SU-DHL-6 (cell line): ENCODE data around the gene BRD2.

Experiments
- CTCF ChIP-seq: fragments of 200-600 bp; sonication (generic); IDR thresholded peaks from one replicate; pipeline ENCODE4 v1.5.1; 2017; ENCODE audit warnings: antibody characterized with exemption, mild to moderate bottlenecking, low read length, moderate library complexity; ENCODE audit not compliant: insufficient read depth, poor library complexity, severe bottlenecking
- EZH2phosphoT487 ChIP-seq: fragments of 200-600 bp; sonication (generic), shearing (Covaris generic); conservative IDR thresholded peaks from 2 replicates; pipeline ENCODE4 v1.6.1; 2018; ENCODE audit warnings: mild to moderate bottlenecking, antibody characterized with exemption, low read length, moderate library complexity, mixed read lengths

- TF ChIP-seq CTCF, result no peak
- no peak for TF ChIP-seq EZH2phosphoT487
These were observed 49.4 kb downstream of the BRD2 start for GRCh38 chr6:33017694-33018353.
